ENCODE results near the gene PGGHG. TPM values are rescaled to one million over a fixed set of nuclear protein-coding genes. Genes with fewer than 3 reads are reported as not detected.
"Not testable (repeated sequence)": the region's sequence is repeated elsewhere in the genome, so short reads cannot be mapped to it uniquely, and the experiment has no call there.

The PGGHG gene
- total RNA-seq, 1 experiment from 2014 or later: 5.2 TPM

DNA sequence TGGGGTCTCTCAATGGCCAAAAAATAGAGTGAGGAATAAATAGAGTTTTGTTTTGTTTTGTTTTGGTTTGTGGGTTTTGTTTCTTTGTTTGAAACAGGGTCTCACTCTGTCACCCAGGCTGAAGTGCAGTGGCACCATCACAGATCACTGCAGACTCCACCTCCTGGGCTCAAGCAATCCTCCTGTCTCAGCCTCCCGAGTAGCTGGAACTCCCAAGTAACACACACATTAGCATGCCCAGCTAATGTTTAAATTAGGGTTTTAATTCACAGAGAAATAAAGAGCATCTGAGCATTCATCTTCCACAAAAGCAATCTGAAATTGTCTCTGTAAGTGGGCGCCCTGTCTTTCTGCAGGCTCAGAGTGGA, 40.9 kb downstream of the PGGHG start:
- no peak for DNase-seq (ENCODE audit: low read depth)

- no peak for DNase-seq (ENCODE audit: low read depth)
Observed at GRCh38 chr11:330307-330693, 41.4 kb downstream of the PGGHG start.

DNA sequence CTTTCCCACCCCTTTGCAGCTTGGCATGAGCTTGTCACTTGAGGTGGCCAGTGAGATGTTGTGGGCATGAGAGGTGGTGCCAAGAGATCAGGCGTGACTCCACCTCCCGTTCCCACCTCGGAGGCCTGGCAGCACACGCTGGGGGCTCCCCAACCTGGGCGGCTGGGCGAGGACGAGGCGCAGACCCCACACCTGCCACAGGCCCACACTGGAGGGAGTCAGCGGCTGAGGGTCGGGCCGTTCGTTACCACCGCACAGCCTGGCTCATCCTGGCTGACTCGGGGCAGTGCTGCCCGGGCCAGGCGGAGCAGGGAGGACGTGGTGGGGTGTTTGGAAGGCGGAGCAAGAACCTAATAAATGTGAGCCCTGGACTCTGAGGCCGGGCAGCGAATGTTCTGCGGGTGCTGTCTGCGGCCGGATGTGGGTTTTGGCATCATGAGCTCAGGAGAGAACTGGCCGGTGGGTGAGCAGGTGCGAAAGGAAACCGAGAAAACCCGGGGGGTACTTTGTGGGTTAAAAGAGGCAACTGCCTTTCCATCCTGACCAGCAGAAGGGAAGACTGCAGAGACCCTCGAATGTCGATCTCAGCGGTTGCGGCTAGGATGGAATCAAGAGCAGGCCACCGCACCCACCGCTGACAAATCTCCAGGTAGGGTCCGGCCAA, 41.9 kb downstream of the PGGHG start:
- DNase-seq (ENCODE audit: low read depth): no peak

DNA sequence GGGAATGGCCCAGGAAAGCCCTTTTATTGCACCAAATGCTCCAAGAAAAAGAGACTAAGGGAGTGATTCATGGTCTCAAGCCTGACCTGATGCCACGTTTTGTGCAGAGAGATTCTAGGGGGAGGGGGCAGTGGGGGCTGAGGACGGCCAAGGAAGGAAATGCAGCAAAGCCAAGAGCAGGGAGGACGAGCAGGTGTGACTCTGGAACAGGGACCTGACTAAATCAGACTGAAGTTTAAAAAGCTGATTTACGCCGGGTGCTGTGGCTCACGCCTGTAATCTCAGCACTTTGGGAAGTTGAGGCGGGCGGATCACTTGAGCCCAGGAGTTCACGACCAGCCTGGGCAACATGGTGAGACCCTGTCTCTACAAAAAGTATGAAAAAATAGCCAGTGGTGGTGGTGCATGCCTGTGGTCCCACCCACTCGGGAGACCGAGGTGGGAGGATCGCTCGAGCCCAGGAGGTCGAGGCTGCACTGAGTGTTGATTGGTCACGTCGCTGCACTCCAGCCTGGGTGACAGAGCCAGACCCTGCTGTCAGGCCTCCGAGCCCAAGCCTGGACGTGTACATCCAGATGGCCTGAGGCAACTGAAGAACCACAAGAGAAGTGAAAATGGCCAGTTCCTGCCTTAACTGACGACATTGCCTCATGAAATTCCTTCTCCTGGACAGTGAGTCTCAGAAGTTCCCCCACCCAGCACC, 42.6 kb downstream of the PGGHG start:
- no peak for DNase-seq (ENCODE audit: low read depth)

DNA sequence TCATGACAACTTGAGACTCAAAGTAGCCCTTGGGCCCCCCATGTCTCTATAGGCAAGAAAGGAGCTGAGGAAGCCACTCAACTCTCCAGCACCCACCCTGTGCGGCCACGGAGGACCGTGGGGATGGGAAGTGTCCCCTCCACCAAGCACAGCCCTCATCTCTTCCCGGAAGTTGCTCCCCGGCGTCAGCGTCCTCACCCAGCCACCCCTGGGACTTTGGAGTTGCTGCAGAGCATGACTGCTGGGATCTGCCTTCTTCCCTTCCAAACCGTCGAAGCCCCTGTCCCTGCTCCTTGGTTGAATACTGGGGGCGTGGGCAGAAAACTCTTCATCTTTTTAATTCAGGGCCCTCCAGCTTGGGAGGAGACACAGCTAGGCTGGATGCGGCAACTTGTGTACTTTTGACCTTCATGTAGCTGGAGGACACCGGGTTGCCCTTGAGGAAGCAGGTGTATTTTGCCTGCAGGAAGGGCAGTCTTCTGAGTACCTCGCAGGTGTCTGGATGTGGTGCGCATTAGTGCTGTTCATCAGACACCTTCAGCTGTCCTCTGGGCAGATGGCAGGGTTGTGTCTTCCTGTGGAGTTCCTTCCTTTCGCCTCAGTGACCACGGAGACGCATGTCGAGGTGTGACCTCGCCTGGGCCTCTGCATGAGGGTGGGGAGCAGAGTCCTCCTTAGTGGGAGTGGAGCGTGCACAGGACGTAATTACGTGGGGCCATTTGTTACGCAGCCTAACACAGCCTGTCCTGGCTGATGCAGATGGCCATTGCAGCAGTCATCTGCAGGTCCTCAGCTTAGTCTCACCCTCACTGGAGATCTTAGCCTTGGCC, 43.9 kb downstream of the PGGHG start:
- DNase-seq (ENCODE audit: low read depth): no peak

DNA sequence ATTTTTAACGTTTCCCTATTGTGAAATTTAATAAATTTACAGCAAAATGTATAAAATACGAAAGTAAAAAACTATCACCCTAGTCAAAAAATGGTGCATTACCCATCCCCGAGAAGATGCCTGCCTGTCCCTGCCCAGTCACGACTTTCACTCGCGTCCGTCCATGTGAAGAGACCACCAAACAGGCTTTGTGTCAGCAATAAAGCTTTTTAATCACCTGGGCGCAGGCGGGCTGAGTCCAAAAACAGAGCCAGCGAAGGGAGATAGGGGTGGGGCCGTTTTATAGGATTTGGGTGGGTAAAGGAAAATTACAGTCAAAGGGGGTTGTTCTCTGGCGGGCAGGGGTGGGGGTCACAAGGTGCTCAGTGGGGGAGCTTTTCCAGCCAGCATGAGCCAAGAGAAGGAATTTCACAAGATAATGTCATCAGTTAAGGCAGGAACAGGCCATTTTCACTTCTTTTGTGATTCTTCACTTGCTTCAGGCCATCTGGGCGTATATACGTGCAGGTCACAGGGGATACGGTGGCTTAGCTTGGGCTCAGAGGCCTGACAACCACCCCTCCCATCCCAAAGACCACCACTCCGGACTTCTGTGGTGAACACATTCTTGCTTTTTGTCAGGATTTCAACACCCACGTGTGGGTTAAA, 44.8 kb downstream of the PGGHG start:
- not testable (repeated sequence) for DNase-seq (ENCODE audit: low read depth)

DNA sequence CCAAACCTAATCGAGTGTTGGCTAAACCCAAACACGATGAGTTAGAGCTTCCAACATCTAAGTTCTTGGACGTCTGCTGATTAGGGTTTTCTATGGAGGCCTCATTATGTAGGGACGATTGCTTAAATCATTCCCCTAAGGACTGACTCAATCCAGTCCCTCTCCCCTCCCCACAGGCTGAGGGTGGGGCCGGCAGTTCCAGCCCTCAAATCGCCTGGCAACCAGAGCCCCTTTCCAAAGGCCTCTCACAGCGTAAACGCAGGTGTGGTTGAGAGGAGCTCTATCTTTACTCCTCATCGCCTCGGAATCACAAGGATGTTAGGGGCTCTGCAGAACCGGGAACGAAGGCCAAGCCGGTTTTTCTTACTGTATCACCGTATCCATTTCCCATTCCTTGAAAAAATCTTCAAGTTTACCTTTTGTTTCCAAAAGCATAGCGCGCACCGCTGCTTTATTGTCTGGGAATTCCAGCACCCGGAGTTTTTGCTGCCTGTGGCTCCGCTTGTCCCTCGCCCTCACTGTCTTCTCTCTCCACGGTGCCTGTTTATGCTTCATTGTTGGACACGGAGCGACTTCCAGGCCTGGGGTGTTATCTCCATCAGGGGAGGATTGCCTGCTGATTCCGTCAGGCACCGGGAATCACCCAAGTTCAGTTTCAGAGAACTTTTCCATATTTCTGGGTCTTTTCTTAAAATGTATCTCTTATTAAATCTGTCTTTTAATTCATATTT, 45.5 kb downstream of the PGGHG start:
- DNase-seq (ENCODE audit: low read depth): no peak

DNA sequence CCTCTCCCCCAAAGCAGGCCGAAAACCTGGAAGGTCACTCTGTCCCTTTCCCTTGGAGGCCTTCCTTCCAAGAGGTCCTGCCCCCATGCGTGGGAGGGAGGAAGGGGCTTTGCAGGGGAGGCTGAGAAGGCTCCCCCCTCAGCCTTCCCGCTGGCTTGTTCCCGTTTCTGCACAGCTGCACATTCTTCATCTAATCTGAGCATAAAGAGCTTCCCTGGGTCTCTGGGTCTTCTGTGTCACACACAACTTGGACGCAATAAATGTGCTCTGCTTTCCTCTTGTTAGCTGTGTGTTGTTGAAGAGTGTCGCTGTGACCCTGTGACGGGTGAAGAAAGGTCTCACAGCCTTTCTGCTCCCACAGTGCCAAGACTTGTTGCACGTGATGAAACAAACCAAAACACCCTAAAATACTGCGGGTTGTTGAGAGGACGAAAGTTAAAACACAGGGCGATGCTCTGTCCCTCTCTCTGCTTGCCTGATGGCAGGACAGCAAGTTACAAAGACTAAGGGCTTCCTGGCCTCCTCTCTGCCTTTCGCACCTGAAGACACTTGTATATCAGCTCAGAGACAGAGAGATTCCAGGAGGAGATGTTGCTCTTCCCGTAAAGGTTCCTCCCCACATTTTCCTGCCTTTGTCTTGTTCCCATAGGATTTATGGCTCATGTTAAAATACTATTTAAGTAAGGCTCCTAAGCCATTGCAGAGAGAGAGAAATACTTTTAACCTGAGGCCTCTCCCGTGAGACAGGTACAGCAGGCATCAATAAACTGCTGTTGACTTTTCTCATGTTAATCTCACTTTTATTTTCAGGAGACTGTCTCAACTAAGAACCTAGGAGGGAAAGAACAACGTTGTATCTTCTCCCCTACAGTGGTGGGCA, 47.1 kb downstream of the PGGHG start:
- DNase-seq (ENCODE audit: low read depth): peak; percentile 12

DNA sequence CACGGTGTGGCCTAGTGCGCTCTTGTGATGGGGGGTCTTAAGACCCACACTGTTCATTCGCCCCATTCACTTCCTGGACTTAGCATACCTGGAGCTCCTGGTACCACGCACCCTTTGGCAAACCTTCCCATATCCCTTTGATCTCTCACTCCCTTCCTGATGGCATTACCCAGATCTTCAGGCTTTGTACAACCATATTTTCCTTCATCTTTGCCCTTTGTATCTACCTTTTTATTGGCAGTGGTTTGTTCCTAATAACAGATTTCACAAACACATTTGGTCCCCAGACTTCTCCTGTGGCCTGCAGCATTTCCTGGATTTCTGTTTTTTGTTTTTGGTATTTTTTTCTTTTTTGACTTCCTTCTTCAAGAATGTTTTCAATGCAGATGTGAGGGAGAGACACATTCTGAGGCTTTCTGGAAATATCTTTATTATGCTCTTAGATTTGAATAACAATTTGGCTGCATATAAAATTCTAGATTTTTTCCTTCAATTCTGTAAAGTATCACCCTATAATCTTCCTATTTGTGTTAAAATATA, 47.8 kb downstream of the PGGHG start:
- no peak for DNase-seq (ENCODE audit: low read depth)

DNA sequence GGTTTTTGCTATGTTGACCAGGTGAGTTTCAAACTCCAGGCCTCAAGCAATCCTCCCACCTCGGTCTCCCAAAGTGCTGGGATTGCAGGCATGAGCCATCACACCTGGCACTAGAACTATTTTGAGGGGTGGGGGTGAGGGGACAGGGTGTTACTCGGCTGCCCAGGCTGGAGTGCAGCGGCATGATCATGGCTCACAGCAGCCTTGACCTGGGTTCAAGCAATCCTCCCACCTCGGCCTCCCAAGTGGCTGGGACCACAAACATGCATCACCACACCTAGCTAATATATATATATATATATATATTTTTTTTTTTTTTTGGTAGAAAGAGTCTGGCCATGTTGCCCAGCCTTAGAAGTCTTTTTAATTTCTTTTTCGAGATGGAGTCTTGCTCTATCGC, 48.8 kb downstream of the PGGHG start:
- DNase-seq (ENCODE audit: low read depth): no peak

- no peak for DNase-seq (ENCODE audit: low read depth)
Observed at GRCh38 chr11:339963-340362, 51.0 kb downstream of the PGGHG start.

- no peak for DNase-seq (ENCODE audit: low read depth)
Observed at GRCh38 chr11:340539-341512, 51.9 kb downstream of the PGGHG start.

DNA sequence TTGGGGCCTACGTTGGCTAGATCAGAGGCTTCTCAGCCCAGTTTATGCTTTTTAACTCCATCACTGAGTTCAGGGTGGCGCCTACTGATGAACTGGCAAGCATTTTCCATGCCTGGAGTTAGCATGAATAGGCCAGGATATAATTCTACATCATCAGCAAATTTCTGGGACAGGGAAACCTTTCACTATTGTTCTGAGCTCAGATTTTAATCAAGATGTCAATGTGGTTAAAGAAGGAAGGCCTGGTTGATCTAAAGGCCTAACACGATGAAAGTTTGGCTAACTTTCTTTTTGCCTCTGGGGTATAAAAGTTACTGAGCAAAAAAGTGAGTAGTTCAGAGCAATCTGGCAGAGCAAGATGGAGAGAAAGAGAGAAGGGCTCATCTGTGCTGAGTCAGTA, 53.4 kb downstream of the PGGHG start:
- DNase-seq (ENCODE audit: low read depth): no peak

GRCh38 chr11:344836-345578, 56.1 kb downstream of the PGGHG start:
- DNase-seq (ENCODE audit: low read depth): no peak

Measured in LHCN-M2 (cell line).